Chondrocyte (in vitro differentiated cells): ENCODE measurements around the gene MAGEB4. TPM values are rescaled to one million over a fixed set of nuclear protein-coding genes. Genes with fewer than 3 reads are reported as not detected.

ENCODE experiments used
- DNase-seq: peaks from one replicate; pipeline ENCODE4 v3.0.0; 2021; ENCODE audit warnings: mixed read lengths, low spot score
- H3K27ac Mint-ChIP-seq: one replicate; pipeline ENCODE4 v1.8.0; 2021; ENCODE audit warnings: mild to moderate bottlenecking, moderate library complexity, mixed read lengths; ENCODE audit not compliant: unreplicated experiment
- H3K27me3 Mint-ChIP-seq: 2 replicates; pipeline ENCODE4 v1.8.0; 2021; ENCODE audit warnings: low read depth, mixed read lengths
- H3K36me3 Mint-ChIP-seq: 2 replicates; pipeline ENCODE4 v1.8.0; 2021; ENCODE audit warnings: low read depth, mixed read lengths
- H3K4me1 Mint-ChIP-seq: 2 replicates; pipeline ENCODE4 v1.8.0; 2021; ENCODE audit warnings: low read depth, mild to moderate bottlenecking, mixed read lengths
- H3K4me3 Mint-ChIP-seq: one replicate; pipeline ENCODE4 v1.8.0; 2021; ENCODE audit warnings: mild to moderate bottlenecking, moderate library complexity, mixed read lengths; ENCODE audit not compliant: unreplicated experiment
- H3K9me3 Mint-ChIP-seq: 2 replicates; pipeline ENCODE4 v1.8.0; 2021; ENCODE audit warnings: low read depth, mixed read lengths
- total RNA-seq: library from RNA; stranded (reverse); gene quantifications from 3 replicates; pipeline ENCODE4 v1.2.1, GENCODE V29; 2021
- TF ChIP-seq, protein P1 (sequence below): fragments of 200-600 bp; sonication (generic); IDR thresholded peaks from 2 replicates; pipeline ENCODE4 v1.5.0; 2021; ENCODE audit warnings: antibody characterized with exemption, mild to moderate bottlenecking, moderate library complexity

The MAGEB4 gene
- total RNA-seq, 1 donor from 2014 or later = not detected

DNA sequence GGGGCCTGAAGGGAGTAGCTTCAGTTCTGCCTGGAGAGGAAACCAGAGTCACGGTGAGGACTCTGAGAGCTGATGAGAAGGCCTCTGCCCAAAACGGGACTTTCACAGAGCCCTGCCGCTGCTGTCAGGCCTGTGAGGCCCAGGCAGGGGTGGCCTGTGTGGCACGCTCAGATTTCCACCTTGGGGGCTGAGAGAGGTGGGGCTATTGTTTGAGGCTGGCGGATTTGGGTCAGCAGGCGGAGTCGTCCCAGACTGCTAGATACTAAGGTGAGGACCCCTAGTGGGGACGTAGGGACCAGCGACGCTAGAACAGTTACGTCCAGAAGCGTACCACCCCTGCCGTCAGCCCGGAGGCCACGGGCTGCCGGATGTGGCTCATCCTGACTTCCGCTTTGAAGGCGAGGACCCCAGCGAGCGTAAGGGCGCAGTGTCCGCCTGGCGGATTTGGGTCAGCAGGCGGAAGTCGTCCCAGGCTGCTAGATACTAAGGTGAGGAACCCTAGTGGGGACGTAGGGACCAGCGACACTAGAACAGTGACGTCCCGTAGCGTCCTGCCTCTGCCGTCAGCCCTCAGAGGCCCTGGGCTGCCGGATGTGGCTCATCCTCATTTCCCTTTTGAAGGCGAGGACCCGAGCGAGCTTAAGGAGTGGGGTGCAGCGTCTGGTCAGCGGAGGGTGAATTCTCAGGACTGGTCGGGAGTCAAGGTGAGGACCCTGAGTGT, 5.1 kb downstream of the MAGEB4 start, which contains the start of gene MAGEB1:
TSS of gene MAGEB1 (plus strand) at position 378 of the 721 bp plus-strand sequence. CDS start 3,348 bp downstream, outside the sequence.
- no peak within 1 kb of the TSS for H3K27ac Mint-ChIP-seq
- H3K27me3 Mint-ChIP-seq = peaks cover 14% of the 10 kb centered on the region
- TF ChIP-seq, protein P1, sequence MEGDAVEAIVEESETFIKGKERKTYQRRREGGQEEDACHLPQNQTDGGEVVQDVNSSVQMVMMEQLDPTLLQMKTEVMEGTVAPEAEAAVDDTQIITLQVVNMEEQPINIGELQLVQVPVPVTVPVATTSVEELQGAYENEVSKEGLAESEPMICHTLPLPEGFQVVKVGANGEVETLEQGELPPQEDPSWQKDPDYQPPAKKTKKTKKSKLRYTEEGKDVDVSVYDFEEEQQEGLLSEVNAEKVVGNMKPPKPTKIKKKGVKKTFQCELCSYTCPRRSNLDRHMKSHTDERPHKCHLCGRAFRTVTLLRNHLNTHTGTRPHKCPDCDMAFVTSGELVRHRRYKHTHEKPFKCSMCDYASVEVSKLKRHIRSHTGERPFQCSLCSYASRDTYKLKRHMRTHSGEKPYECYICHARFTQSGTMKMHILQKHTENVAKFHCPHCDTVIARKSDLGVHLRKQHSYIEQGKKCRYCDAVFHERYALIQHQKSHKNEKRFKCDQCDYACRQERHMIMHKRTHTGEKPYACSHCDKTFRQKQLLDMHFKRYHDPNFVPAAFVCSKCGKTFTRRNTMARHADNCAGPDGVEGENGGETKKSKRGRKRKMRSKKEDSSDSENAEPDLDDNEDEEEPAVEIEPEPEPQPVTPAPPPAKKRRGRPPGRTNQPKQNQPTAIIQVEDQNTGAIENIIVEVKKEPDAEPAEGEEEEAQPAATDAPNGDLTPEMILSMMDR = no peak
- H3K4me1 Mint-ChIP-seq = no peaks in the 10 kb centered on the region
- H3K36me3 Mint-ChIP-seq = no peaks in the 10 kb centered on the region
- H3K9me3 Mint-ChIP-seq = no peaks in the 10 kb centered on the region
- no peak for DNase-seq
- H3K4me3 Mint-ChIP-seq = no peak within 1 kb of the TSS

DNA sequence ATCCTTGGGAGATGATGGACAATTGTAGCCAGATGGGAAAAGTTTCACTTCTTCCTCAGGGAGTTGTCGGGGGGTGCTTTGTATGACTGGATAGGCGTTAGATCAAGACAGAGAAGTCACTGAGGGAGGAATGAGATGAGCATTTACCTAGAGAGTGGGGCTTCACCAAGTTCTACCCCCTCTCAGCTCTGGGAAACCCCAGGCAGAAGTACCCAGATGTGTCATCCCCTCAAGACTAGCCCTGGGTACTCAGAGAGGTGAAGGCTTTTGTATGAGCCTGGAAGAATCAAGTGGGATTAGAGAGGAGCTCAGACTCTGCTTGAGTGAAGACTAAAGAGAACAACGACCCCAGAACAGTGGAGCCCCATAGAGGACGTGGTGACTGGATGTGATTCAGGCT, 7.1 kb downstream of the MAGEB4 start:
- no peak overlapping the region for H3K4me3 Mint-ChIP-seq
- H3K27me3 Mint-ChIP-seq = peaks cover 10% of the 10 kb centered on the region
- no peaks in the 10 kb centered on the region for H3K36me3 Mint-ChIP-seq
- no peak for DNase-seq
- no peaks in the 10 kb centered on the region for H3K9me3 Mint-ChIP-seq
- TF ChIP-seq, protein P1 = no peak
- H3K27ac Mint-ChIP-seq = no peak overlapping the region
- H3K4me1 Mint-ChIP-seq = no peaks in the 10 kb centered on the region

DNA sequence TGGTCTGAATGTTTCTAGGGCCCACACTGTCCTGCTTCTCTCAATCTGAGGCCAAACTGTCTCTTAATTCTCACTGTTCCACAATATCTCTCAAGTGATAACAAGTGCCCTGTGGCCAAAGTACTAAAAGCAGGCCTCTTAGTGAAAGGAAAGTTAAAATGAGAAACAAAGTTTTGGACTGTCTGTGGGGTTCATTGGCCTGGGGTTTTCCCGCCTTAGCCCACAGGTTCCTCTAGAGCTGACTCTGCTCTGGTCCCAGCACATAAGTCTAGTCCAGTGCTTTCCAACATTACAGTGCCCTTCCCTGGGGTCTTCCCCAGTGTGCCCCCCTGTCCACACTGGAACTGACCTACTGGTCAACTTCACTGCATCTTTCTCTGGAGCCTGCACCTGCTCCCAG, 11.5 kb downstream of the MAGEB4 start:
- no peak overlapping the region for H3K4me3 Mint-ChIP-seq
- peaks cover 9% of the 10 kb centered on the region for H3K9me3 Mint-ChIP-seq
- no peak overlapping the region for H3K27ac Mint-ChIP-seq
- H3K27me3 Mint-ChIP-seq = peaks cover 11% of the 10 kb centered on the region
- TF ChIP-seq, protein P1 = no peak
- peak; percentile 21 for DNase-seq
- H3K36me3 Mint-ChIP-seq = no peaks in the 10 kb centered on the region
- H3K4me1 Mint-ChIP-seq = no peaks in the 10 kb centered on the region

DNA sequence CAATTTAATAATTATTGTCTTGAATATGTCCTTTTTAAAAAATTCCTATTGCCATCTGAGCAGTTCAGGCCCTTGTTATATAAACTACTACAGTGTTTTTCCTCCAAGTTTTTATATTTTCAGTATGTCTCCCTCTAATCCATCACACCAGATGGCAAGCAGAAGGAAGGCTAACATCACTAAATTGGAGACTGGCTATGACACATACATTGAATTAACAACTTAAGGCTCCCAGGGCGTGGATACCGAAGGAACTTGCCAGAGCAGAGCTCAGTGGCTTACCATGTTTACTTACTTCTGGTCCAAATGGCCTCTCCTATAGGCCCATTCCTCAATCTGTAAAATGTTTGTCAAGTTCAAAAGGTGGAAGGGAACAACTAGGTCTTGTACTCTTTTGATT, 18.1 kb downstream of the MAGEB4 start:
- no peak for DNase-seq
- Mint-ChIP-seq H3K27ac (no peak overlapping the region), H3K4me3 (no peak overlapping the region), H3K27me3 (peaks cover 20% of the 10 kb centered on the region), H3K9me3 (peaks cover 9% of the 10 kb centered on the region), H3K4me1 (no peaks in the 10 kb centered on the region), H3K36me3 (no peaks in the 10 kb centered on the region)
- TF ChIP-seq, protein P1 = no peak

DNA sequence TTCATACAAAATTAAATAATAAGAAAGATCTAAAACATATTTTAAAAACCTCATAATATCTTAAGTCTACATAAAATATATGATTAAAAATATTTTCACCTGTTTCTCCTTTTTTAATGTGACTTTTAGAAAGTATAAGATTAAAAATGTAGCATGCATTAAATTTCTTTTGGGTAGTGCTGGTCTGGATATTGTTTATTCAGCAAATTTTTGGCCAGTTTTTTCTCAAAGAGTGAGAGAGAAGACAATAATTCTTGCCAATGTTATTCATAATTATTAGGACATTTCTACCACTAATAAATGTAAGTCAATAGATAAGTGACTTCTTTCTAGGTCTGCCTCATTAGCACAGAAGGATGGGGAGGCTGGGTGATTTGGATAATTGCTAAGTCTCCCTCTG, 19.2 kb downstream of the MAGEB4 start:
- Mint-ChIP-seq H3K9me3 (peaks cover 2% of the 10 kb centered on the region), H3K27me3 (peaks cover 27% of the 10 kb centered on the region), H3K4me3 (no peak overlapping the region), H3K4me1 (no peaks in the 10 kb centered on the region), H3K27ac (no peak overlapping the region), H3K36me3 (no peaks in the 10 kb centered on the region)
- TF ChIP-seq, protein P1 = no peak
- no peak for DNase-seq
